Stimulated activated CD8-positive, alpha-beta memory T cell treated with anti-CD3 and anti-CD28 coated beads, Interleukin-2, amount 100 ng/mL, for 48 hours (primary cell): ENCODE data around the gene GNB3.
A peak's percentile ranks its signal among the peaks of the same experiment; 100 is the strongest.
"Not testable (repeated sequence)": the region's sequence is repeated elsewhere in the genome, so short reads cannot be mapped to it uniquely, and the experiment has no call there.

ENCODE experiments used
- DNase-seq, 2 donors: peaks; one replicate each; pipeline ENCODE4 v3.0.0-alpha.2; 2020; ENCODE audit warnings: low read depth in 2 of 2

The GNB3 gene

GRCh38 chr12:6879824-6880223 lies 39.1 kb downstream of the GNB3 start:
- DNase-seq = not testable (repeated sequence)

GRCh38 chr12:6883252-6883651 lies 42.5 kb downstream of the GNB3 start:
- DNase-seq = no peak

GRCh38 chr12:6883683-6884082 lies 43.0 kb downstream of the GNB3 start:
- no peak for DNase-seq

- DNase-seq = no peak
These were observed 43.8 kb downstream of the GNB3 start for GRCh38 chr12:6884539-6884938.

- DNase-seq = not testable (repeated sequence)
These were observed 45.7 kb downstream of the GNB3 start for GRCh38 chr12:6886206-6886999.

- no peak for DNase-seq
These were observed 46.7 kb downstream of the GNB3 start for GRCh38 chr12:6887460-6887859.

GRCh38 chr12:6888360-6888759 lies 47.6 kb downstream of the GNB3 start:
- DNase-seq = no peak

- DNase-seq = not testable (repeated sequence)
These were observed 48.1 kb downstream of the GNB3 start for GRCh38 chr12:6888794-6889193.

GRCh38 chr12:6889775-6890573 lies 49.2 kb downstream of the GNB3 start:
- DNase-seq = not testable (repeated sequence)

- peak; percentile 98 to 99 for DNase-seq
These were observed 50.3 kb downstream of the GNB3 start for GRCh38 chr12:6890789-6891645.

- no peak for DNase-seq
These were observed 50.9 kb downstream of the GNB3 start for GRCh38 chr12:6891646-6892001.

- DNase-seq = not testable (repeated sequence)
These were observed 52.0 kb downstream of the GNB3 start for GRCh38 chr12:6892683-6893082.

- no peak for DNase-seq
These were observed 53.6 kb downstream of the GNB3 start for GRCh38 chr12:6894321-6894720.
